Measurements from ENCODE around the gene PTH2.

The PTH2 gene

GRCh38 chr19:49430678-49431329, 7.6 kb upstream of the PTH2 start:
- DNase-seq (ENCODE audit: low read depth): no peak

GRCh38 chr19:49430172-49430677, 7.0 kb upstream of the PTH2 start:
- no peak for DNase-seq (ENCODE audit: low read depth)

- DNase-seq (ENCODE audit: low read depth): no peak
Observed at GRCh38 chr19:49428547-49429451, 5.6 kb upstream of the PTH2 start.

- no peak for DNase-seq (ENCODE audit: low read depth)
Observed at GRCh38 chr19:49427855-49428546, 4.8 kb upstream of the PTH2 start.

GRCh38 chr19:49427339-49427738, 4.1 kb upstream of the PTH2 start:
- DNase-seq (ENCODE audit: low read depth): no peak

GRCh38 chr19:49425922-49426592, 2.8 kb upstream of the PTH2 start:
- DNase-seq (ENCODE audit: low read depth): no peak

- DNase-seq (ENCODE audit: low read depth): no peak
Observed at GRCh38 chr19:49425178-49425577, 1.9 kb upstream of the PTH2 start, which contains the start of gene GFY. TSS of gene GFY (plus strand) at chr19:49425388. CDS start at chr19:49426431, 1,043 bp downstream.

- DNase-seq (ENCODE audit: low read depth): no peak
Observed at GRCh38 chr19:49423985-49424303, 703 bp upstream of the PTH2 start.

GRCh38 chr19:49422407-49423070, 702 bp downstream of the PTH2 start:
- DNase-seq (ENCODE audit: low read depth): no peak

GRCh38 chr19:49421878-49422202, 1.4 kb downstream of the PTH2 start:
- DNase-seq (ENCODE audit: low read depth): no peak

- no peak for DNase-seq (ENCODE audit: low read depth)
Observed at GRCh38 chr19:49421039-49421877, 2.0 kb downstream of the PTH2 start.

- no peak for DNase-seq (ENCODE audit: low read depth)
Observed at GRCh38 chr19:49420227-49420626, 3.0 kb downstream of the PTH2 start.

- no peak for DNase-seq (ENCODE audit: low read depth)
Observed at GRCh38 chr19:49419173-49419572, 4.1 kb downstream of the PTH2 start.

GRCh38 chr19:49418511-49418910, 4.7 kb downstream of the PTH2 start:
- no peak for DNase-seq (ENCODE audit: low read depth)

- no peak for DNase-seq (ENCODE audit: low read depth)
Observed at GRCh38 chr19:49417088-49417487, 6.2 kb downstream of the PTH2 start.

- no peak for DNase-seq (ENCODE audit: low read depth)
Observed at GRCh38 chr19:49415810-49416200, 7.4 kb downstream of the PTH2 start.

- DNase-seq (ENCODE audit: low read depth): no peak
Observed at GRCh38 chr19:49415102-49415809, 8.0 kb downstream of the PTH2 start.

- DNase-seq (ENCODE audit: low read depth): no peak
Observed at GRCh38 chr19:49414256-49414655, 9.0 kb downstream of the PTH2 start.

- DNase-seq (ENCODE audit: low read depth): no peak
Observed at GRCh38 chr19:49413348-49413747, 9.9 kb downstream of the PTH2 start.

- no peak for DNase-seq (ENCODE audit: low read depth)
Observed at GRCh38 chr19:49411681-49412326, 11.4 kb downstream of the PTH2 start.
